ENCODE measurements around the gene TMEM115.

Gene TMEM115

DNA sequence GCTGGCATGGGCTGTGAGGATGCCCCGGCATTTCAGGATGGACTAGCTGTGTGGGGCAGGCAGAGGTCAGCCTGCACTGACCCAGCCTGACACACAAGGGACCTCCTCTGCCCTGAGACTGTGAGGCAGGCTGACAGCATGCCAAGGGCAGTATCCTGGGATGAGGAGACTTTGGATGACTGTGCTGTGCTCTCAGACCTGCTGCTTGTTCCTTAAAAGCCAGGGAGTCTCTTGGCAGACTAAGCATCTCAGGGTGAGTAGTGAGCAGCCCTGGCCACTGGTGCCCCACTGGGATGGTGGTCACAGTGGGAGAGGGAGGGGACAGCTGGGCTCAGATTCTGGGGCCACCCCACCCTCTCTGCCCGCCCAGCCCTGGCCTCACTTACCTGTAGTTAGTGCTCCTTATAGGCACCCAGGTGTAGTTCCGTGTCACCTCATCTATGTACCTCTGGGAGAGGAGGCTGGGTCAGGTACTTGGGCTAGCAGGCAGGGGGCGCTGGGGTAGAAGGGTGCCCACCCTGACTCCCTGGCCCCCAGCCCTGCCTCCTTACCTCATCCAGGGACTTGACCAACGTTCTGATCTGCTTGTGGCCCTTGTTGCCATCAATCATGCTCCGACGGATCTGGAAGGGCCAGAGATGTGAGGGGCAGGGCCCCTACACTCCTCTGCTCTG, 16.1 kb upstream of the TMEM115 start:
- no peak for DNase-seq

- DNase-seq: no peak
These were observed 15.3 kb upstream of the TMEM115 start for GRCh38 chr3:50374363-50375257.

DNA sequence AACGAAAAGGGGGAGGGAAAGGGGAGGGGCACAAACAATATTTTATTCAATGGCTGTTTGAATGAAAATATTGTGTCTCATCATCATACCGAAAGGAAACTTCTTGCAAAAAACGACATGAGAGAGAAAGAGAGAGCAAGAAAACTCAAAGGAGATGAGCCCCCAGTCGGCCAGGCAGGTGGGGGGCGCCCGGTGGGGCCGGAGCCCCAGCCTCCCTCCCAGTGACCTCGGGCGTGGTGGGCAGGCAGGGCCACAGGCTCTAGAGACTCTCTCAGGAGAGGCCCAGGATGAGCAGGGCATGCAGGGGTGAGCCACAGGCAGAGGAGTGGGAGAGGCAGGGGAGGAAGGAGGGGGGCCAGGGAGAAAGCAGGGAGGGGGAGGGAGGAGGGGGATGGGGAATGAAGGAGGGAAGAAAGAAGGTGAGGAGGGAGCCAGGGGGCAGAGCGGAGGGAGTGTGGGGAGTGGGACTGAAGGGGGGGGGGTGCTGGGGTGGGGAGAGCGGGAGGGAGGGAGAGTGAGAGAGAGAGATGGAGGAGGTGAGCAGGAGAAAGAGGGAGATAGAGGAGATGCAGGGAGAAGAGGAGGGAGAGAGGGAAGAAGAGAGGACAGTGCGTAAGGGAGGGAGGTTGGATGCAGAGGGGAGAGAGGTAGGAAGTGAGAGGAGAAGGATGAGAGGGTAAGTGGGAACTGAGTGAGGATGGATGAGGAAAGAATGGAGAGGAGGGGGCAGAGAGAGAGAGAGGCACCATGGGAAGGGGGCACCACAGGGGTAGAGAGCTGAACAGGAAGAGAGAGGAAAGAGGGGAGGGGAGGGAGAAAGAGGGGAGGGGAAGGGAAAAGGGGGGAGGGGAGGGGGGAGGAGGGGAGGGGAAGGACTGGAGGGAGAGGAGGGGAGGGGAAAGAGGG, 14.1 kb upstream of the TMEM115 start:
- no peak for DNase-seq

- no peak for DNase-seq
These were observed 13.0 kb upstream of the TMEM115 start for GRCh38 chr3:50372349-50372748.

DNA sequence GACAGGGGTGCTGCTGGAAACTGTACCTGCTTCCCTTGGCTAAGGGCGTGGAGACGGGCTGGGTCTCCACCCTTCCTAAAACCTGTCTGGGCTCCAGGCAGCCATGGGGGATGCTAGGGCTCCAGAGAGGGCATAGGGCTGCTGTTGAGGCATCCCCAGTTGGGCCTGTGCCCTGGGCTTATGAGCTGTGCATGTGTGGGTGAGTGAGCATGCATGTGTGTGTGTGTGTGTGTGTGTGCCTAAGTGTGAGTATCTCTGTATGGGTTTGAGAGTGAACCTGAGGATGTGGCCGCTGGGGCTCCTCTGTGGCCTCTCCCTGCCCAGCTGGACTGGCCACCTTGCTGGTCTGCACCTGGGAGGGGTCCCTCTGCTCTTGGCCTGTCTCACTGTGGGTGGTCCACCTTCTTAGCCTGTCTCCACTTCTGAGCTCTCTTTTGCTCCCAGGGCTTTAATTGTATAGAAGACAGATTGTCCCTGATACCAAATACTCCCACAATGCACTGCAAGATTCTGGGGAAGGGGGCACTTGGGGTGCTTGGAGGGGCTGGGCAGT, 11.9 kb upstream of the TMEM115 start:
- DNase-seq: no peak

DNA sequence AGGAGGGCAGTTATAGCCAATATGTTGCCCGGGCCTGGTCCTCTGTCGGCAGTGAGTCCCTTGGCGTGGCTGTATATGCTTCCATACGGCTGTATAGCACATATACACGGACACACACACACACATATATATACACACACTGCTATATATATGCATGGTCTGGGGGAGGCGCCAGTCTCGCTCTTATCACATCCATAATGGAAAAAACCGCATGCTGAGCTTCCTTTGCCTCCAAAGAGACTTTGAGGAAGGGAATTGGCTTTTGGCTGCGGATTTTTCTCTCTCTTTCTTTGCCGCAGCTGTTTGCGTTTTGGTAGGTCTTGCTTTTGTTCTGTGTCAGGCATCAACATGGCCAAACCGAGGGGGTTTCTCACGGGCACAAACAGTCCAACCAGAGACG, 11.3 kb upstream of the TMEM115 start:
- no peak for DNase-seq

DNA sequence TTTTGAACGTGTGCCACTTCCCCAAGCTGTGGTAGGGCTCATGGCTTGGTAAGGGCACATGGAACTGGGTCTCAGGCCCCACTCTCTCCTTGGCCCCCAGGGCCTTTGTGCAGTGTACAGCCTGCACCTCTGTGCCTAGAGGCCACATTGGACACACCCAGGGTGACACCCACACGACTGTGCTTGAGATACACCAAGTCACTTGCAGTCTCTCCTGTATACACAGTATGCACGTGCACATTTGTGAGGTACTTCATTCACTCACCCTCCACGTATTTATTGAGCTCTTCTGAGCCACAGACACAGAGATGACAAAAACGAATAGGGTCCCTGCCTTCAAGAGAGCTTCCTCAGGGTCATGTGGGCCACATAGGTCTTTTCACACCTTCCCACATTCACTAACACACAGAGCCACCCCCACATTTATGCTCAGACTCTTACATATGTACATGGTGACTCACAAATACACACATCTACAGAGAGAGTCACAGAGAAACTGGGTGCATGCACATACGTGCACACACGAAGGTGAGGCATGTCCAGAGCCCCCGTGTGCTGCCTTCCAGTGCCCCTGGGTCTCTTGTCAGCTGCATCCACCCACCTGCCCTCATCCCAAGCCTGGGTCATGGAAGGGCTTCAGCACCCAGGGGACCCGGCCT, 9.8 kb upstream of the TMEM115 start:
- no peak for DNase-seq

- DNase-seq: no peak
These were observed 6.5 kb upstream of the TMEM115 start for GRCh38 chr3:50365842-50366220.

DNA sequence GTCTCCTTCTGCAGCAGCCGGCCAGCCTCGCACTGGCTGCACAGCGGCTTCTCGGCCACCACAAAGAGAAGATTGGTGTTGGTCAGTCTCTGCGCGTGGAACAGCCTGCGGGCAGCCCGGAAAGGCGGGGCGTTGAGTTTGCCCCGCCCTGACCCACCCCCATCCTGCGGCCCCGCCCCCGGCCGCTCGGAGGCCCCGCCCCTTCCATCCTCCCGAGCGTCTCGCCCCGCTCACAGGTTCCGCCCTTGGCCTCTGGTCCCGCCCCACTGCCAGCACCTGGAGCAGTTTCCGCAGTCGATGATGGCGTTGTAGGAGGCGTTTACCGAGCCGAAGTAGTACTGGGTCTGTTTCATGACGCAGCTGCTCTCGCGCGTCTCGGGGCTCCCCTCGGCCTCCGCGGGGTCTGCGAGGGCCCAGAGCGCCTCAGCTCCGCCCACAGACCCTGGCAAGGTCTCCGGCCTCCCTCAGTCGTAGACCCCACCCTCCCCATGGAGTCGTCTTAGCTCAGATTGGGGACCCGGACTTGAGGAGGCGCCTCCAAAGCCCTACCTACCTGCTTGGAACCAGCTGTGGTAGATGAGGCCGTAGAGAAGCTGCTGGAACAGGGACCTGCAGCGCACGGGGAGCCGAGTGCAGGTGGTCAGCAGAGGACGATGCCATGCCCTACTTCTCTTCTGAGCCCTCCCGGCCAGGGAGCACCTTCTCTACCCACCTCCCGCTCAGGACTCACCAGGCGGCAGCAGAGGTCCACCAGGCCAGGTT, 5.9 kb upstream of the TMEM115 start:
- DNase-seq: peak; percentile 87 to 95 (median 89)

DNA sequence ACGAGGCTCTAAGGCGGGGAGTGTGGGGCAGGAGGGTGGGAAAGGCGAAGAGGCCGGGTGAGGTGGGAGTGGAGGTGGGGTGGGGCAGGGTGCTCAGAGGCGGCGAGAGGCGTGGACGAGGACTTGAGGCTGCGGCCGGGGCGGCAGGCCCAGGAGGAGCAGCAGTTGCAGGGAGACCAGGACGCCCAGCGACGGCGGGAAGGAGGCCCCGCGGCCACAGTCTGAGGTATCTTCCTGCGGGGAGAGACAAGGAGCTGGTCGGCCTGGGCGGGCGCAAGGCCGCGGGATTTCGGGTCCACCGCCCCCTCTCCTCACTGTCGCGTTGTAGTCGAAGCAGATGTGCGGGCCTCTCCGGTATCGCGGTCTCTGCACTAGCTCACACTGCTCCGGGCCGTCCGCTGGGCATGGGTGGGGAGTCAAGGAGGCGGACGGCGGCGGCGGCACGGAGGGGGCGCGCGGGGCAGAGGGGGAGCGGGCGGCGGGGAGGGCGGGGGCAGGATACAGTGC, 5.3 kb upstream of the TMEM115 start:
- no peak for DNase-seq

- DNase-seq: no peak
These were observed 414 bp upstream of the TMEM115 start for GRCh38 chr3:50359760-50360110.

- no peak for DNase-seq
These were observed 888 bp downstream of the TMEM115 start for GRCh38 chr3:50358355-50358910.

DNA sequence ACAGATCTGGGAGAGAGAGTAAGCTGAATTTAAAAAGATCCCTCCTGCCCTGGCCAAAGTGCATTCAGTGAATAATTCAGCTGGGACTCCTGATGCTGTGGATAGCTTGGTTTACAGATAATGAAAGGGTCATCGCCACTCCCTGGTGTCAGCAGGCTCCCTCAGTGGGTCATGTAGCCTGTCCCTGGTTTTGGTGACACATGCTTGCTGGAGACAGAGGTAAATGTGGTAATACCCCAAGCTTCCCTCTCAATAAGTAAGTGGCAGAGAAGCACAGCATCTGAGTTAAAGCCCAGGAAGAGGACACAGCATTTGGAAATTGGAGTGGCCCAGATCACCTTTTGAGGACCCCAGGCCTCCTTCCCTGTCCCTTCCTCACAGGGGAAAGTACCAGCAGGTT, 1.8 kb downstream of the TMEM115 start:
- DNase-seq: no peak

DNA sequence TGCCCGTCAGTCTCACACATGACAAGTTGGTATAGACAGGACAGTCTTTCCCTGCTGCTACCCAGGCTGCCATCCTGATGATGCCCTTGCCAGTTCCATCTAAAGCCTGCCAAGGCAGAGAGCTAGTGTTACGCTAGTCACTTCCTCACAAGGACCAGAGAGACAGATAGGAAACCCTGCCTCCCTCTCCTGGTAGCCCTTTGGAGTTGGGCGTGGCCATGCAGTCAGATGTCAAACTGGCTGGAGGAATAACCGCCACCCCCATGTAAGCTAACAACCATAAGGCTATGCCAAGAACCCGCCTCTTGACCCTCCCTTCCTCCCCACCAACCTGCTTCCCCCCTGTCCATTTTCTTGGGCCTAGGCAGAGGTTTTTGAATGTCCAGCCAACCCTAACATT, 2.8 kb downstream of the TMEM115 start:
- DNase-seq: no peak

DNA sequence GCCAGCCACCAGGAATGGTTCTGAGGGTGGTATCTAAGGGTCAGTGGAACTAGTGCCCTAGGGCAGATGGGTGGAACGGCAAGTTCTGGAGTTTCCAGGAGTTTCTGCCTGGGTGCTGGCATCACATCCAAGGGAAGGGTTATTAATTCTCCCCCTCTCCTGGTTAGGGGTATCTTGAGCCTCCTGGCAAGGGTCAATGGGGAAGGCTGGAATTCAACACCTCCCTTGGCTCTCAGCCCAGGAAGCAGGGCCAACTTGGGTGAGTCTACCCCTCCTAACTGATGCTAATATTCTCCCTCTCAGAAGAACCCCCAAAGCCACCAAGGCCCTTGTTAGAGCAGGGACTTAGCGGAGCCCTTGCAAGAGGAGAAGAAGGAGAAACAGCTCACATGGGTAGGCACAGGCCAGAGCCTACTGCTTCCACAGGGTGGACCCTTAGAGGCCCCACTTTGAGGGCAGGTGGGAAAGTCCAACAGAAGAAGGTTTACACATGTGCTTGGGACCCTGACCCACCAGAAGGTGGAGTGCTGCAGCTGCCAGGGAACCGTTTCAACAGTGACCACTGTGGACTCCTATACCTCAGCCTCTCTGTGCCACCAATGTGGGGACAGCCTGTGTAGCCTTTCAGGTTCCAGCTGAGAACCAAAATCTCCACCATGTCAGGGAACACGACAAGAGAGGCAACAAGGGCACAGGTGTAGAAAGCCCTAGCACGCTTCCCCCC, 3.3 kb downstream of the TMEM115 start:
- DNase-seq: no peak

- DNase-seq: no peak
These were observed 4.5 kb downstream of the TMEM115 start for GRCh38 chr3:50354850-50355249.

DNA sequence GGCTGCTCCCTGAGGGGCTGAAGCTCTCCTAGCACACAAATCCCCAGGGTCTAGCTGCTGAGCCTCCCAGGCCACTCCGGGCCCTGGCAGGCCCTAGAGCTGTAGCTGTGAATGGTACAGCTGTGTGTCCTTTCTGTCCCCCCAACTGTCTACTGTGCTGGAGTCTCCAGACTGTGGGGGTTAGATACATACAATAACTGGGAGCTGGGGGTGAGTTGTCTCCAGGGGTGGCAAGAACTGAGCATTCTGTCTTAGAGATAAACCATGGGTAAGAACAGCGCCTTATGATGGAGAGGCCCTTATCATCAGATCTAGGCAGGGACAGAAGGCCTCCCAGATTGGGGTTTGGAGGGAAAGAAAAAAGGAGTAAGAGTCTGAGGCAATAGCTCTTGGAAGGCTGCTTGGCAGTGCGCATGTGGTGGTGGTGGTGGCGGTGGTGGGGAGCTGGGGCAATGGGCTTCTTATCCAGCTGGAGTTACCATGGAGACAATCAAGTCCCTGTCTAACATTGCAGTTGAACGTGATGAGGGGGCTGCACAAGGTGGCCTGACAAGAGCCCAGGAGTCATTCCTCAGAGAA, 5.0 kb downstream of the TMEM115 start:
- DNase-seq: no peak

DNA sequence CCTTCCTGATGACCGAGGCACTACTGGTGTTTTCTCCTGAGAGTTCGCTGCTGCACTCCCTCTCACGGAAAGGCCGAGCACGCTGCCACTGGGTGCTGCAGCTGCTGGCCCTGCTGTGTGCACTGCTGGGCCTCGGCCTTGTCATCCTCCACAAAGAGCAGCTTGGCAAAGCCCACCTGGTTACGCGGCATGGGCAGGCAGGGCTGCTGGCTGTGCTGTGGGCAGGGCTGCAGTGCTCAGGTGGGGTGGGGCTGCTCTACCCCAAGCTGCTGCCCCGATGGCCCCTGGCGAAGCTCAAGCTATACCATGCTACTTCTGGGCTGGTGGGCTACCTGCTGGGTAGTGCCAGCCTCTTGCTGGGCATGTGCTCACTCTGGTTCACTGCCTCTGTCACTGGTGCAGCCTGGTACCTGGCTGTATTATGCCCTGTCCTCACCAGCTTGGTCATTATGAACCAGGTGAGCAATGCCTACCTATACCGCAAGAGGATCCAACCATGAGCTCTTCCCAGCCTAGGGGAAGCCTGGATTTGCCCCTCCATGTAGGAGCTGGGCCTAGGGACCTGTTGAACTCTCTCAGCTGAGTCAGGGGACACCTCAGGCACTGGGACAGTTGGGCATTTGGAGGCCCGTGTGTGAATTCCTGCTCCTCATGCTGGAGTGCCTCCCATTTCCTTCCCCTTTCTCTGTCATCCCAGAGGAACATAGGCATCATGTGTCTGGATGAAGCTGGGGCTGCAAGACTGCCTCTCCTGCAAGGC, 5.9 kb downstream of the TMEM115 start:
- no peak for DNase-seq

GRCh38 chr3:50352781-50353180, 6.5 kb downstream of the TMEM115 start:
- no peak for DNase-seq
